GM23338 (cell line): ENCODE measurements around the gene PCOLCE2. TPM values are rescaled to one million over a fixed set of nuclear protein-coding genes. Genes with fewer than 3 reads are reported as not detected.

Experiments used
- ATAC-seq: fragments of 200-7000 bp; cut with Tn5 transposase; 3 replicates; pipeline ENCODE4 v1.9.1; 2020
- DNase-seq: peaks from one replicate; pipeline ENCODE4 v3.0.0-alpha.2; 2015; ENCODE audit warnings: low spot score
- H2AFZ ChIP-seq: fragments of 200-600 bp; sonication (generic); 2 replicates; pipeline ENCODE4 v1.8.0; 2016; ENCODE audit warnings: antibody characterized with exemption, mild to moderate bottlenecking, moderate library complexity
- H3F3A ChIP-seq: fragments of 200-600 bp; sonication (generic); replicated peaks from 2 replicates; pipeline ENCODE4 v1.8.0; 2017; ENCODE audit warnings: antibody characterized with exemption, mixed run types, low read depth
- H3K27ac ChIP-seq: fragments of 200-600 bp; sonication (generic); 2 replicates; pipeline ENCODE4 v1.6.1; 2016; ENCODE audit warnings: low read depth
- H3K27me3 ChIP-seq: fragments of 200-600 bp; sonication (generic); 2 replicates; pipeline ENCODE4 v1.8.0; 2016; ENCODE audit warnings: mild to moderate bottlenecking, mixed run types, moderate library complexity; ENCODE audit not compliant: insufficient read depth
- H3K36me3 ChIP-seq: fragments of 200-600 bp; sonication (generic); 2 replicates; pipeline ENCODE4 v1.8.0; 2016; ENCODE audit warnings: mild to moderate bottlenecking; ENCODE audit not compliant: insufficient read depth
- H3K4me1 ChIP-seq: fragments of 200-600 bp; sonication (generic); 2 replicates; pipeline ENCODE4 v1.8.0; 2016; ENCODE audit warnings: mild to moderate bottlenecking, moderate library complexity; ENCODE audit not compliant: insufficient read depth
- H3K4me2 ChIP-seq: fragments of 200-600 bp; sonication (generic); 2 replicates; pipeline ENCODE4 v1.7.1; 2017; ENCODE audit warnings: mixed run types
- H3K4me3 ChIP-seq: fragments of 200-600 bp; sonication (generic); 2 replicates; pipeline ENCODE4 v1.6.1; 2016; ENCODE audit warnings: mixed run types
- H3K79me2 ChIP-seq: fragments of 200-600 bp; sonication (generic); replicated peaks from 2 replicates; pipeline ENCODE4 v1.8.0; 2017; ENCODE audit warnings: mild to moderate bottlenecking; ENCODE audit not compliant: insufficient read depth
- H3K9me2 ChIP-seq: fragments of 200-600 bp; sonication (generic); 2 replicates; pipeline ENCODE4 v1.8.0; 2017; ENCODE audit not compliant: insufficient read depth
- H4K20me1 ChIP-seq: fragments of 200-600 bp; sonication (generic); replicated peaks from 2 replicates; pipeline ENCODE4 v1.8.0; 2017; ENCODE audit warnings: mild to moderate bottlenecking; ENCODE audit not compliant: insufficient read depth
- H3K27ac Mint-ChIP-seq: 2 replicates; pipeline ENCODE4 v1.8.0; 2020; ENCODE audit warnings: inconsistent platforms, mild to moderate bottlenecking, moderate library complexity, mixed read lengths
- H3K27me3 Mint-ChIP-seq: 3 replicates; pipeline ENCODE4 v1.8.0; 2022; ENCODE audit warnings: low read depth, mild to moderate bottlenecking, moderate library complexity, mixed read lengths, inconsistent platforms; ENCODE audit not compliant: insufficient read depth, poor library complexity
- H3K36me3 Mint-ChIP-seq: 3 replicates; pipeline ENCODE4 v1.8.0; 2021; ENCODE audit warnings: low read depth, mild to moderate bottlenecking, inconsistent platforms, moderate library complexity, mixed read lengths
- H3K4me1 Mint-ChIP-seq: 3 replicates; pipeline ENCODE4 v1.8.0; 2020; ENCODE audit warnings: mild to moderate bottlenecking, inconsistent platforms, mixed read lengths
- H3K4me3 Mint-ChIP-seq: 3 replicates; pipeline ENCODE4 v1.8.0; 2021; ENCODE audit warnings: moderate library complexity, mild to moderate bottlenecking, inconsistent platforms, mixed read lengths
- H3K9me3 Mint-ChIP-seq: 3 replicates; pipeline ENCODE4 v1.8.0; 2020; ENCODE audit warnings: moderate library complexity, mild to moderate bottlenecking, inconsistent platforms, mixed read lengths
- CREB1 ChIP-seq: fragments of 250-450 bp; sonication (Bioruptor Pico); IDR thresholded peaks from 2 replicates; pipeline ENCODE4 v1.5.0; 2020; ENCODE audit warnings: low read depth, mild to moderate bottlenecking, moderate library complexity
- EZH2phosphoT487 ChIP-seq: fragments of 200-600 bp; sonication (generic); IDR thresholded peaks from one replicate; pipeline ENCODE4 v1.8.1; 2018; ENCODE audit warnings: antibody characterized with exemption; ENCODE audit not compliant: unreplicated experiment
- JUNB ChIP-seq: IDR thresholded peaks from one replicate; pipeline ENCODE4 v1.6.1; 2016; ENCODE audit warnings: antibody characterized with exemption; ENCODE audit not compliant: unreplicated experiment
- NANOG ChIP-seq: IDR thresholded peaks from 2 replicates; pipeline ENCODE4 v1.6.1; 2016; ENCODE audit warnings: antibody characterized with exemption, borderline replicate concordance
- ZNF114 ChIP-seq: fragments of 250-450 bp; sonication (Bioruptor Pico); IDR thresholded peaks from 2 replicates; pipeline ENCODE4 v1.5.0; 2020; ENCODE audit warnings: mild to moderate bottlenecking, moderate library complexity
- ZNF331 ChIP-seq: fragments of 250-450 bp; sonication (Bioruptor Pico); IDR thresholded peaks from 2 replicates; pipeline ENCODE4 v1.5.0; 2020; ENCODE audit warnings: low read depth, mild to moderate bottlenecking, moderate library complexity
- ZNF462 ChIP-seq: fragments of 250-450 bp; sonication (Bioruptor Pico); IDR thresholded peaks from 2 replicates; pipeline ENCODE4 v1.5.0; 2020; ENCODE audit warnings: mild to moderate bottlenecking, moderate library complexity
- polyA plus RNA-seq: library from polyadenylated mRNA; unstranded; fragments of >200 nt; fragmentation: Nextera tagmentation; extraction: Ambion mirVana; gene quantifications from 2 replicates; pipeline ENCODE4 v1.2.1, GENCODE V29; 2016
- total RNA-seq: library from RNA; depleted of rRNA; stranded (reverse); fragments of >200 nt; shearing (Covaris generic); gene quantifications from 2 replicates; pipeline ENCODE4 v1.2.3, GENCODE V29; 2014

PCOLCE2 gene
- total and polyA plus RNA-seq, 2 experiments from 2014 or later: 17.7 to 22.6 TPM

DNA sequence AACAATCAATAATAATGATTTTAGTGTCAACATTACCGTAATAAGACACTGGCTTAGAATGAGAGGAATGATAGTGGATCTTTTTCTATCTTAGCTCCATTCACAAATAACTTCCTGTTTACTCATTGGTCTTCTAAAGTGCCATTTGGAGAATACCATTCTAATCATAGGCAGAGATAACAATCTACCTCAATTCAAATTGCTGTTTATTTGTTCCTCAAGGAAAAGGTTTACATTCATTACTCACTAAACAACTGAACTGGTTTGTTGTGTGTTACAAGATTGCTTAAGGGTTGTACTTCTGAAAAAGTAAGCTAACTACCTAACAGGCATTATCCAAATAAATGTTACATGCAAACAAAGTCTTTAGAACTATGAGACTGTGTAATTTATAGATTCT is 8.1 kb upstream of the PCOLCE2 start:
- DNase-seq: no peak
- Histone ChIP-seq H3K27ac (no peak overlapping the region), H3K79me2 (no peaks in the 10 kb centered on the region), H3F3A (no peaks in the 10 kb centered on the region), H4K20me1 (no peaks in the 10 kb centered on the region), H3K27me3 (no peaks in the 10 kb centered on the region), H3K36me3 (no peaks in the 10 kb centered on the region), H2AFZ (no peak overlapping the region), H3K4me1 (no peaks in the 10 kb centered on the region), H3K9me2 (no peaks in the 10 kb centered on the region), H3K4me2 (no peak overlapping the region), H3K4me3 (no peak overlapping the region)
- Mint-ChIP-seq H3K9me3 (no peaks in the 10 kb centered on the region), H3K4me1 (no peaks in the 10 kb centered on the region), H3K4me3 (no peak overlapping the region), H3K36me3 (no peaks in the 10 kb centered on the region), H3K27ac (no peak overlapping the region), H3K27me3 (peaks cover 1% of the 10 kb centered on the region)
- ATAC-seq: no peak
- TF ChIP-seq JUNB (no peak), CREB1 (CRISPR knock-in tag) (no peak), NANOG (no peak), EZH2phosphoT487 (no peak), ZNF462 (CRISPR knock-in tag) (no peak)

DNA sequence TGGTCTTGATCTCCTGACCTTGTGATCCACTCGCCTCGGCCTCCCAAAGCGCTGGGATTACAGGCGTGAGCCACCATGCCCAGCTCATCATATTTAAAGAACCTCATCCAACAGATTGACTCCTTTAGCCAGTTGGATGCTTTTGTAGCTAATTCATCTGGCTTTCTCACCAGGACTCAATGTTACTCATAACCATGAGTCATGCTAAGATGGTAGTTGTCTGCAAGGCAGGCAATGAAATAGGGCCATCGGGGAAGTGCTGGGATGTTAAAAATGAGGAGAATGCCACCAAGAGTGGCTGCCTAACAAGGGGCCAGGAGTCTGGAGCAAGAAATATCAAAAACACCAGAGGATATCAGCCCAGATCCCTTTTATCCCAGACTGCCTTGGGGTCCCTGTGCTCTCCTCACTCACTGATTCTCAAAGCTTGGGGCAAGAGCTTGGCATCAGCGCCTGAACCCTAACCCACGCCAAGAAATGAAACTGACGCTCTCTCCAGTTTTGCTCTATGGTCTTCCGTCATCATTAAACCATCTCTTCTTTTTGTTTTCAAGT is 7.4 kb upstream of the PCOLCE2 start:
- Histone ChIP-seq H3K36me3 (no peaks in the 10 kb centered on the region), H3K4me3 (no peak overlapping the region), H3K27me3 (no peaks in the 10 kb centered on the region), H3K4me1 (no peaks in the 10 kb centered on the region), H3F3A (no peaks in the 10 kb centered on the region), H3K79me2 (no peaks in the 10 kb centered on the region), H3K27ac (no peak overlapping the region), H2AFZ (peak overlapping the region; percentile 63; the same call in 1 of the 2 replicates), H3K4me2 (no peak overlapping the region), H4K20me1 (no peaks in the 10 kb centered on the region), H3K9me2 (no peaks in the 10 kb centered on the region)
- H3K27ac Mint-ChIP-seq: no peak overlapping the region
- H3K27me3 Mint-ChIP-seq: peaks cover 1% of the 10 kb centered on the region
- no peaks in the 10 kb centered on the region; the same call in 2 of the 3 replicates for H3K4me1 Mint-ChIP-seq
- no peaks in the 10 kb centered on the region for H3K36me3 Mint-ChIP-seq
- ATAC-seq: no peak
- no peaks in the 10 kb centered on the region for H3K9me3 Mint-ChIP-seq
- H3K4me3 Mint-ChIP-seq: no peak overlapping the region
- DNase-seq: no peak
- TF ChIP-seq ZNF114: no peak
- TF ChIP-seq EZH2phosphoT487: no peak
- no peak for TF ChIP-seq ZNF331 (CRISPR knock-in tag)
